ENCODE measurements around the gene MACROD1.

Gene MACROD1

DNA sequence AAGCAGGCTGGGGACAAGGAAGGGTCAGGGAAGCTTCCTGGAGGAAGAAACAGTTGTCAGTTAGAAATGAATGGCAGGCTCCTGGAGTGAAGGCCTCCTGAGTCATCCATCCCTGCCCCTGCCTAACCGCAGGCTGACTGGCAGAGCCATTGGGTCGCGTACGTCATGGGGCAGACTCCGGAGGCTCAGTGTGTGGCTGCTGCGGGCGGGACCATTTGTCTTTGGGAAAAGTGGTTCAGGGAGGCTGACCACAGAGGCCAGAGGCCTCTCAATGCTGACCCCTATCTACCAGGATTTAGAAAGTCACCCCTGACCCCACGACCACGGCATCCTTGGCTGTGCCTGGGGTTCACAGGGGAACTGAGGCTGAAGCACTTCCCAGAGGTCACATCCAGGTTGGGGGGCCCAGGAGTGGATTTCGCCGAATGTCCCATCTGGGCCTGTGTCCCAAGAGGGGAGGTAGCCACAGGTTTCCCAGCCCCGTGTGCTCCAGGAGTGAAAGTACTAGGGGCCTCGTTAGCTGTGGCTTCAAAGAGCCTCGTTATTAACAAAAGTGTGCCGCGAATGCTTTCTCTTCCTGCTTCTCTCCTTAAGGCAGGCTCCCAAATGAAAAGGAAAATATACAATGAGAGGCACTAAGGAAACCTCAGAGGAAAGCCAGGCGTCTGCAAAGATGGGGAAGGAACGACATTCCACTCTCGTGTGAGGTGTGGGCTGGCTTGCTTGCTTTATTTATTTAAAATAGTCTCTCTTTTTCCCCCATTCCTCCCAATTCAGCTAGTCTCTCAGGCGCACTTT lies 71.3 kb downstream of the MACROD1 start:
- TF ChIP-seq, protein P1, sequence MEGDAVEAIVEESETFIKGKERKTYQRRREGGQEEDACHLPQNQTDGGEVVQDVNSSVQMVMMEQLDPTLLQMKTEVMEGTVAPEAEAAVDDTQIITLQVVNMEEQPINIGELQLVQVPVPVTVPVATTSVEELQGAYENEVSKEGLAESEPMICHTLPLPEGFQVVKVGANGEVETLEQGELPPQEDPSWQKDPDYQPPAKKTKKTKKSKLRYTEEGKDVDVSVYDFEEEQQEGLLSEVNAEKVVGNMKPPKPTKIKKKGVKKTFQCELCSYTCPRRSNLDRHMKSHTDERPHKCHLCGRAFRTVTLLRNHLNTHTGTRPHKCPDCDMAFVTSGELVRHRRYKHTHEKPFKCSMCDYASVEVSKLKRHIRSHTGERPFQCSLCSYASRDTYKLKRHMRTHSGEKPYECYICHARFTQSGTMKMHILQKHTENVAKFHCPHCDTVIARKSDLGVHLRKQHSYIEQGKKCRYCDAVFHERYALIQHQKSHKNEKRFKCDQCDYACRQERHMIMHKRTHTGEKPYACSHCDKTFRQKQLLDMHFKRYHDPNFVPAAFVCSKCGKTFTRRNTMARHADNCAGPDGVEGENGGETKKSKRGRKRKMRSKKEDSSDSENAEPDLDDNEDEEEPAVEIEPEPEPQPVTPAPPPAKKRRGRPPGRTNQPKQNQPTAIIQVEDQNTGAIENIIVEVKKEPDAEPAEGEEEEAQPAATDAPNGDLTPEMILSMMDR (conservative IDR thresholded peaks at IDR 0.05; ENCODE audit: low read length): no peak
- DNase-seq (ENCODE audit: low read depth): peak; percentile 57
- H3K4me3 ChIP-seq (ENCODE audit: low read length): no peak overlapping the region

DNA sequence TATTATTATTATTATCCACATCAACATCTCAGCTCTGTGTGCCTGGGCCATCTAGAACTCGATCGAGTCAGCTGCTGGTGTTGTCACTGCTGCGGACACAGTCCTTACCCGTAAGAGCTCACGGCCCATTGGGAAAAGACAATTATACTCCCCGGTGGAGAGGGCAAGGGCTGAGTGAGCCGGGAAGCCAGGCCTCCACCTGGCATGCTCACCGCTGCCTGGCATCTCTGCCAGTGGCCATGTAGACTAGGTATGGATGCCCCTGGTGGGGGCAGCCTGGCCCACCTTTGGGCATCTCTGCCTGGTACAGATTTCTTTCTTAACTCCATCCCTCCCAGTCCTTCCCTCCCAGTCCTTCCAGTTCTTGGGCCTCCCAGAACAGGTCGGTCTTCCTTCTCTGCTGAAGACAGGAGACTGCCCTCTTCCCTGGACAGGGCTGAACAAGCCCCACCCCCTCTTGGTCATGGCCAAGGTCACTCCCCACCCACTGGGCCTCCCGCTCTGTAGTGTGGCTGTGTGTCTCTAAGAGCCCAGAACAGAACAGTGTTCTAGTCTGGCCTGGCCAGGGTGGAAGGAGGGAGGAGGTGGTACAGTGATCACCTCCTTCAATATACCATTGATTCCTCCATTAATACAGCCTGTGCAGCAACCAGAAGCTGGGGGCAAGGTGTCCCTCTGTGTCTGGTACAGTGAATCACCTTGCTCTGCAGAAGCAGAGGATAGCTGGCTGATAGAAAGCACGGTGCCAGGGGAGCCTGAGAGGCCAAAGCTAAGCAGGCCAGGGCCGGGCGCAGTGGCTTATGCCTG lies 72.5 kb downstream of the MACROD1 start:
- DNase-seq (ENCODE audit: low read depth): no peak
- TF ChIP-seq, protein P1 (conservative IDR thresholded peaks at IDR 0.05; ENCODE audit: low read length): no peak
- H3K4me3 ChIP-seq (ENCODE audit: low read length): no peak overlapping the region

DNA sequence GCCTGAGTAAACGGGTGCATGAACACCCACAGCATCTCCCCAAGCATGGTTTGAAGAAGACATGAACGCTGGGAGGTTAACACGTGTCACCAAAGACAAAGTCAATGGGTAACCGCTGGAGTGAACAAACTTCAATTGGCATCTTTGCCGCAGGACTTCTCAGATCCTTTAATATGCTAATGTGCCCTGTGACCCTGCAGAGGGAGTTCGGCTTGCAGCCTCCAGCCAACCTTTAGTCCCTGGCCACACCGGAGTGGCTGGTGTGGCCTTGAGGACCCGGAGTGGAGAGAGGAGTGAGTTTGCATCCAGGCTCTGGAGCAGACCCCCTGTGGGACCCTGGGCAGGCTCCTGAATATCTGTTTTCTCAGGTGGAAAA lies 73.2 kb downstream of the MACROD1 start:
- H3K4me3 ChIP-seq (ENCODE audit: low read length): no peak overlapping the region
- DNase-seq (ENCODE audit: low read depth): no peak
- TF ChIP-seq, protein P1 (conservative IDR thresholded peaks at IDR 0.05; ENCODE audit: low read length): no peak

DNA sequence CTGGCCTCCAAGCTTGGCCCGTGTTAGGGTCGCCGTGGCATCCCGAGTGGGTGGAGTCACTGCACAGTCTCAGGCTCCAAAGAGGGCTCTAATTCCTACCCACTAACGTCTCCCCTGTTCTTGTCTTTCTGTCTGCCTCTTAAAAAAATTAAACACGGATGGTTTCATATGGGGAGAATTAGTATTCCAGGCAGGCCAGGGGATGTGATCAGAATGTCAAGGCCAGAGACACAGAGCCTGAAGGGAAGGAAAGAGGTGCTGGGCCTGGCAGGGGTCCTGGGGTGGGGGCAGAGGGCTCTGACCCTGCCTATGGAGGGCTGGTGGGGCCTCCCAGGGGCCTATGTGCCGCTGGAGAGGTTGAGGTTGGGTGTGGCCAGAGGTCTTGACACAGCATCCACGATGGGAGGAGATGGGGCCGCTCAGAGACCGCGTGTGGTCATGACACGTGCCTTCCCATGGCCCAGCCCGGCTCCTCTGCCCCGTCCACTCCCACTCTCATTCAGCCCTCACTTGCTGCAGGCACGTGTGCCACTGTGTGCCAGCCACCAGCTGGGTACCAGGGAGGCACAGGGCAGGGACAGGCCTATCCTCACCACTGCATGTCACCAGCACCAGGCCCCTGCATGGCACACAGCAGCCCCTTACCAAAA lies 73.7 kb downstream of the MACROD1 start:
- H3K4me3 ChIP-seq (ENCODE audit: low read length): no peak overlapping the region
- TF ChIP-seq, protein P1 (conservative IDR thresholded peaks at IDR 0.05; ENCODE audit: low read length): no peak
- DNase-seq (ENCODE audit: low read depth): no peak

DNA sequence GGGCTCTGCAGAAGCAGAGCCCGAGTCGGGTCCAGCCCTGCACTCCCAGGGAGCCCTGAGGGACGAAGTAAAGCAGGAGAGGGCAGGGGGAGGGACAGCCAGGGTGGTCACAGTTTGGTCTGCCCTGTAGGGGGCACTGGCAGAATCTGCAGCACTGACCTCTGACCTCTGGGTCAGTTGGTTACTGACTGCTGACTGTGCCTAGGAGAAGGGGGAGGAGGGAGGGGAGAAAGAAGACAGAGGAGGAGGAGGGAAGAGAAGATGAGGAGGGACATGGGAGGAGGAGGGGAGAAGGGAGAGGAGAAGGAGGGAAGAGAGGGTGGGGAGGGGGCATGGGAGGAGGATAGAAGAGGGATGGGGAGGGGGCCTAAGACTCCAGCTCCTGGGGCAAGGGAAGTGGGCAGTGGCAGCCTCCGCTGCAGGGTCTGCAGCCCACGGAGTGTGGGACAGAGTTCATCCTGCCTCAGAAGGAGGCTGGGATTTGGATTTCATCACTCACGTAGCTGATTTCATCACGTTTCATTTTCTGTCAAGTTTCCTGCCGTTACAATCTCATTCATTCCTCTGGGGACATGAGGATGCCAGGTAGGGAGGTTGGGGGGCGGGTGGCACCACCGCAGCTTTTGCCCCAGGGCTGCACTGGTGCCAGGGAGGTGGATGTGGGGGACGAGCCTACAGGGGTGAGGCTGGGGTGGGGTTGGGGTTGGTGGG lies 75.0 kb downstream of the MACROD1 start:
- TF ChIP-seq, protein P1 (conservative IDR thresholded peaks at IDR 0.05; ENCODE audit: low read length): peak; percentile 13; the same call in 1 of the 2 replicates
- DNase-seq (ENCODE audit: low read depth): peak; percentile 63
- H3K4me3 ChIP-seq (ENCODE audit: low read length): 0 out of 2 replicates have a peak overlapping the region, but pooled peaks have one; percentile 9

DNA sequence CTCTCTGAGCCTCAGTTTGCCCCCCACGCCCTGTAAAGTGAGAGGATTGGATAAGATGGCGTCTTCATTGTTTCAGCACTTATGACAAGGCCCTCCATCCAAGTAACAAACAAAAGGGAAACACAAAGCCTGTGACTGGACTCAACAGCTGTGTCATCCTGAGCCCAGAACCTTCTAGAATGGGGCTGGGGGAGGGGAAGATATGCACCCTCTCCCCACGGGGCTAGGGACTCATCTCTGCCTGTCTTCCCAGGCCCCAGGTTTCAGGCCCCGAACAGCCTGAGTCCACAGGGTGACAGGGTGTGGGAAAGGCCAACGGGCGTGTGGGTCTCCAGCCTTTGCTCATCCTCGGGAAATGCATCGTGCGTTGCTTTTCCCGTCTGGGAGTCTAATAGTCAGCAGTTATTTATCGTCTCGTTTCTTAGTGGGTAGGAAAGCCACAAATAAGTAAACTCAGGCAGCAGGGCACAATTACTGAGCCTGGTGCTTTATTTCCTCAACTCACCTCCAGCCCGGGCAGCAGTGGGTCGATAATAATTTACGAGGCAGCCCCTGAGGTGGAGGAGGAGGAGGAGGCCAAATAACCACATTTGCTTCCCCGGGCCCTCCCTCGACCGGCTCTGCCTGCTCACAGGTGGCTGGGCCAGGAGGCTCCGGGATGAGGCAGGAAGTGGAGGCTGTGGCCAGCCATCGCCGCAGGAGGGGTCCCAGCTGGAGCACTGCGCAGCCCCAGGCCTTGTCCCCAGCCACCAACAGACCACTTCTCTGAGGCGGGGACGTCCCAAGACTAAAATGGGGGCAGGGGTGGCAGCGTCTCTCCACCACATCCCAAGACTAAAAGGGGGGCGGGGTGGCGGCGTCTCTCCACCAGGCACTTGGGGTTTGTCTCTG lies 75.8 kb downstream of the MACROD1 start:
- no peak for DNase-seq (ENCODE audit: low read depth)
- TF ChIP-seq, protein P1 (conservative IDR thresholded peaks at IDR 0.05; ENCODE audit: low read length): no peak
- no peak overlapping the region for H3K4me3 ChIP-seq (ENCODE audit: low read length)
